Endothelial cell of umbilical vein (primary cell): Measurements from ENCODE around the gene TGM3. TPM values are rescaled to one million over a fixed set of nuclear protein-coding genes. Genes with fewer than 3 reads are reported as not detected.

ENCODE experiments used
- BruUV-seq: library from RNA; stranded (reverse); fragments of 400-500 nt; replicated peaks from 2 replicates; lab custom pipeline; 2021; lab: Mats Ljungman, UMichigan
- CTCF ChIA-PET: fragments of 300-600, 350-600 bp; sonication (Branson Sonifier 250); formaldehyde crosslinking; loops from one replicate; lab custom pipeline; 2021; ENCODE audit warnings: antibody characterized with exemption, inconsistent platforms; lab: Charles Lee
- POLR2A ChIA-PET: fragments of 300-600, 350-600 bp; sonication (Branson Sonifier 250); formaldehyde crosslinking; loops from one replicate; lab custom pipeline; 2021; ENCODE audit warnings: antibody characterized with exemption, inconsistent platforms; lab: Charles Lee
- DNase-seq: peaks from one replicate; pipeline ENCODE4 v3.0.0-alpha.2; 2011; ENCODE audit warnings: low read depth, low spot score
- FAIRE-seq: peaks from 2 replicates; lab custom pipeline; 2011; peaks lifted over from hg19 to GRCh38; lab: Jason Lieb, UNC
- H2AFZ ChIP-seq: 2 replicates; pipeline ENCODE4 v1.6.0; 2012; ENCODE audit warnings: low read depth, low read length, control low read depth, inconsistent platforms
- H3K27ac ChIP-seq: 2 replicates; pipeline ENCODE4 v1.5.1; 2011; ENCODE audit warnings: low read depth, mild to moderate bottlenecking, control low read depth, low read length, moderate library complexity; ENCODE audit not compliant: insufficient read depth
- H3K27me3 ChIP-seq, 2 experiments: 2 replicates each; pipeline versions ENCODE4 v1.6.0 to v1.6.1; 2011; ENCODE audit warnings: low read length in 2 of 2, mixed read lengths in 1 of 2; ENCODE audit not compliant: control insufficient read depth in 2 of 2, insufficient read depth in 2 of 2
- H3K36me3 ChIP-seq, 2 experiments: 2 replicates in 1 of 2; 3 replicates in 1 of 2; pipeline ENCODE4 v1.5.1; 2011; ENCODE audit warnings: low read length in 2 of 2, mild to moderate bottlenecking in 1 of 2, moderate library complexity in 1 of 2; ENCODE audit not compliant: control insufficient read depth in 2 of 2, insufficient read depth in 2 of 2; ENCODE audit errors: extremely low read depth in 1 of 2
- H3K4me1 ChIP-seq: 3 replicates; pipeline ENCODE4 v1.5.1; 2011; ENCODE audit warnings: mild to moderate bottlenecking, low read length; ENCODE audit not compliant: control insufficient read depth, insufficient read depth; ENCODE audit errors: extremely low read depth
- H3K4me2 ChIP-seq: 2 replicates; pipeline ENCODE4 v1.6.1; 2011; ENCODE audit warnings: low read length, control low read depth, mixed read lengths; ENCODE audit not compliant: insufficient read depth
- H3K4me3 ChIP-seq, 3 experiments: fragments of 200-600 bp in 1 of 3; sonication (generic), shearing (Covaris generic) in 1 of 3; replicated peaks in 1 of 3; 2 replicates each; pipeline ENCODE4 v1.5.1; 2011 to 2016; ENCODE audit warnings: control low read depth in 3 of 3, low read length in 3 of 3, mild to moderate bottlenecking in 2 of 3, inconsistent platforms in 1 of 3, low read depth in 1 of 3, moderate library complexity in 1 of 3; ENCODE audit not compliant: insufficient read depth in 1 of 3
- H3K79me2 ChIP-seq: 2 replicates; pipeline ENCODE4 v1.6.0; 2012; ENCODE audit warnings: low read length, inconsistent platforms; ENCODE audit not compliant: control insufficient read depth, insufficient read depth
- H3K9ac ChIP-seq: replicated peaks from 2 replicates; pipeline ENCODE3; 2011; ENCODE audit warnings: low read length, control low read depth; ENCODE audit not compliant: insufficient read depth; ENCODE audit errors: extremely low read depth
- H3K9me1 ChIP-seq: replicated peaks from 3 replicates; pipeline ENCODE4 v1.6.0; 2011; ENCODE audit warnings: mild to moderate bottlenecking, low read length; ENCODE audit not compliant: control insufficient read depth, insufficient read depth; ENCODE audit errors: extremely low read depth
- H3K9me3 ChIP-seq: replicated peaks from 2 replicates; pipeline ENCODE4 v1.5.1; 2012; ENCODE audit warnings: low read length, inconsistent platforms; ENCODE audit not compliant: control insufficient read depth, insufficient read depth
- H4K20me1 ChIP-seq: replicated peaks from 2 replicates; pipeline ENCODE3; 2011; ENCODE audit warnings: mild to moderate bottlenecking, low read length; ENCODE audit not compliant: control insufficient read depth, insufficient read depth; ENCODE audit errors: extremely low read depth
- EZH2 ChIP-seq: IDR thresholded peaks from 2 replicates; pipeline ENCODE4 v1.6.1; 2012; ENCODE audit warnings: borderline replicate concordance, low read depth, mild to moderate bottlenecking, moderate library complexity, low read length, inconsistent platforms; ENCODE audit not compliant: severe bottlenecking
- JUN ChIP-seq: IDR thresholded peaks from 2 replicates; pipeline ENCODE4 v1.6.1; 2011; ENCODE audit warnings: borderline replicate concordance, low read depth; ENCODE audit not compliant: insufficient read length, insufficient read depth
- MYC ChIP-seq: IDR thresholded peaks from one replicate; pipeline ENCODE4 v1.6.1; 2011; ENCODE audit warnings: mild to moderate bottlenecking, low read depth, low read length
- POLR2AphosphoS5 ChIP-seq: IDR thresholded peaks from 2 replicates; pipeline ENCODE4 v1.6.1; 2012; ENCODE audit warnings: low read depth, mild to moderate bottlenecking, control low read depth, low read length, moderate library complexity; ENCODE audit not compliant: insufficient read depth
- dilution Hi-C: fragments of 300-500 bp; cut with MboI; formaldehyde crosslinking; loops from one replicate; pipeline ENCODE4 v1.15.0; 2019; ENCODE audit warnings: low sequenced_read_pairs; ENCODE audit not compliant: extremely low pct_ligation_motif_present
- intact Hi-C: fragments of 100-400 bp; cut with micrococcal nuclease; formaldehyde crosslinking; loops from one replicate; pipeline ENCODE4 v1.10.0; 2022
- polyA plus RNA-seq, 4 experiments: library from polyadenylated mRNA; depleted of rRNA in 3 of 4; stranded (reverse) in 3 of 4; unstranded in 1 of 4; fragments of >200 nt; gene quantifications; 2 replicates each; pipeline versions ENCODE4 v1.2.1 to v1.2.3, GENCODE V29; 2011 to 2012; ENCODE audit warnings: missing spikeins in 1 of 4
- total RNA-seq: library from RNA; stranded (reverse); gene quantifications from 2 replicates; pipeline ENCODE4 v1.2.3, GENCODE V29; 2021
- TF ChIP-seq, protein P1 (sequence below): IDR thresholded peaks from 2 replicates; pipeline ENCODE4 v1.6.1; 2011; ENCODE audit not compliant: insufficient read depth, insufficient read length
- TF ChIP-seq, protein P2 (sequence below), 2 donors: IDR thresholded peaks; 1 replicate in 1 of 2; 2 replicates in 1 of 2; pipeline ENCODE4 v1.5.1; 2011; ENCODE audit warnings: low read length in 2 of 2, mild to moderate bottlenecking in 2 of 2, moderate library complexity in 2 of 2, control low read depth in 1 of 2, inconsistent platforms in 1 of 2, low read depth in 1 of 2; ENCODE audit not compliant: insufficient read depth in 1 of 2; ENCODE audit errors: extremely low read depth in 1 of 2

TGM3 gene
- total and polyA plus RNA-seq, 2 donors (not counting 3 experiments of a cell fraction or from before 2014, with no cell fraction given), result not detected

DNA sequence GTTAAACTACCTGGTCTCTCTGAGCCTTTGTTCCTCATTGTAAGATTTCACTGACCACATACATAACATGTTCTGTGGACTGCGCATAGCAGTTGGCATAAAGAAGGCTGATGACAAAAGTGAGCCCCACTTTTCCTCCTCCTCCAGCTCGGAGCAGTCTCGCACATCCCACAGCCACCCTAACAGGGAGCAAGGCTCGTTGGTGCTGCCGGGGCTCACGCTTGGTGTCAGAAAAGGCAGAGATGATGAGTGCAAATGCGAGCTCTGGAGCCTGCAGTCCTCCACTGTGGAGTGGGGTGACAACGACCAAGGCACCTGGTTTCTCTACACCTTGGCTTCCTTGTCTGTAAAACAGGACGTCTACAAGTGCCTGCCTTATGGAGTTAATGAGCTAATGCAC is 9.7 kb downstream of the TGM3 start:
- no peak overlapping the region for H2AFZ ChIP-seq
- no peak overlapping the region for H3K4me2 ChIP-seq
- FAIRE-seq (no peak), DNase-seq (no peak)
- no peaks in the 10 kb centered on the region for H3K79me2 ChIP-seq
- CTCF ChIA-PET, result no interaction called here
- H4K20me1 ChIP-seq, result no peaks in the 10 kb centered on the region
- no peak overlapping the region for H3K9ac ChIP-seq
- no peaks in the 10 kb centered on the region for H3K36me3 ChIP-seq
- no peaks in the 10 kb centered on the region for H3K9me3 ChIP-seq
- H3K9me1 ChIP-seq, result no peaks in the 10 kb centered on the region
- dilution Hi-C loops (no loop called here), intact Hi-C loops (no loop called here)
- no peak overlapping the region for H3K27ac ChIP-seq
- BruUV-seq, result no TSS peak
- TF ChIP-seq, protein P1, sequence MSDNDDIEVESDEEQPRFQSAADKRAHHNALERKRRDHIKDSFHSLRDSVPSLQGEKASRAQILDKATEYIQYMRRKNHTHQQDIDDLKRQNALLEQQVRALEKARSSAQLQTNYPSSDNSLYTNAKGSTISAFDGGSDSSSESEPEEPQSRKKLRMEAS, result no peak
- TF ChIP-seq, protein P2, sequence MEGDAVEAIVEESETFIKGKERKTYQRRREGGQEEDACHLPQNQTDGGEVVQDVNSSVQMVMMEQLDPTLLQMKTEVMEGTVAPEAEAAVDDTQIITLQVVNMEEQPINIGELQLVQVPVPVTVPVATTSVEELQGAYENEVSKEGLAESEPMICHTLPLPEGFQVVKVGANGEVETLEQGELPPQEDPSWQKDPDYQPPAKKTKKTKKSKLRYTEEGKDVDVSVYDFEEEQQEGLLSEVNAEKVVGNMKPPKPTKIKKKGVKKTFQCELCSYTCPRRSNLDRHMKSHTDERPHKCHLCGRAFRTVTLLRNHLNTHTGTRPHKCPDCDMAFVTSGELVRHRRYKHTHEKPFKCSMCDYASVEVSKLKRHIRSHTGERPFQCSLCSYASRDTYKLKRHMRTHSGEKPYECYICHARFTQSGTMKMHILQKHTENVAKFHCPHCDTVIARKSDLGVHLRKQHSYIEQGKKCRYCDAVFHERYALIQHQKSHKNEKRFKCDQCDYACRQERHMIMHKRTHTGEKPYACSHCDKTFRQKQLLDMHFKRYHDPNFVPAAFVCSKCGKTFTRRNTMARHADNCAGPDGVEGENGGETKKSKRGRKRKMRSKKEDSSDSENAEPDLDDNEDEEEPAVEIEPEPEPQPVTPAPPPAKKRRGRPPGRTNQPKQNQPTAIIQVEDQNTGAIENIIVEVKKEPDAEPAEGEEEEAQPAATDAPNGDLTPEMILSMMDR (IDR thresholded peaks at IDR 0.05; ENCODE audit: extremely low read depth in 1 of 2, insufficient read depth in 1 of 2, low read depth in 1 of 2, low read length in 2 of 2), result no peak
- no peak for TF ChIP-seq MYC
- no peak for TF ChIP-seq POLR2AphosphoS5
- no peak for TF ChIP-seq JUN
- TF ChIP-seq EZH2, result no peak
- no peak overlapping the region for H3K4me3 ChIP-seq
- H3K27me3 ChIP-seq, result no peaks in the 10 kb centered on the region
- POLR2A ChIA-PET, result no interaction called here
- no peaks in the 10 kb centered on the region for H3K4me1 ChIP-seq
